PC-3 (cell line): ENCODE results near the gene RASSF5. TPM values are rescaled to one million over a fixed set of nuclear protein-coding genes. Genes with fewer than 3 reads are reported as not detected.

ENCODE experiments used
- microRNA-seq: library from miRNA; unstranded; fragments of <30 nt; microRNA quantifications from one replicate; pipeline ENCODE4 v1.1.0, GENCODE V29; 2020; ENCODE audit not compliant: unreplicated experiment
- total RNA-seq: library from RNA; depleted of rRNA; stranded (reverse); fragments of >200 nt; gene quantifications from 2 replicates; pipeline ENCODE4 v1.2.3, GENCODE V29; 2014; rRNA removed

RASSF5 gene
- total RNA-seq, 1 experiment from 2014 or later: 15.5 TPM

Small RNA genes within 50 kb of the gene (microRNA-seq; reads per million reads assigned to microRNA genes)
- gene MIR6769B: 0.75 reads per million

Other genes with a start within 250 kb of the RASSF5 start
- gene IKBKE, start 37.1 kb upstream of the RASSF5 start, total RNA-seq: 27.0 and 28.3 TPM in 2 replicates
- gene EIF2D, start 104.9 kb downstream of the RASSF5 start, total RNA-seq: 107 and 110 TPM in 2 replicates
- gene DYRK3, start 128.0 kb downstream of the RASSF5 start, total RNA-seq: 12.1 and 14.1 TPM in 2 replicates
- gene MAPKAPK2, start 177.4 kb downstream of the RASSF5 start, total RNA-seq: 98.5 and 133 TPM in 2 replicates